MM.1S (cell line): Measurements from ENCODE around the gene USO1.

Source experiments
- CTCF ChIP-seq: fragments of 300-600 bp; sonication (generic); IDR thresholded peaks from 2 replicates; pipeline ENCODE4 v1.5.1; 2016; ENCODE audit warnings: antibody characterized with exemption, low read length, mixed read lengths
- EZH2 ChIP-seq: fragments of 300-600 bp; sonication (generic); optimal IDR thresholded peaks from 2 replicates; pipeline ENCODE3; 2017; ENCODE audit warnings: low read depth, mild to moderate bottlenecking, antibody characterized with exemption, low read length, mixed read lengths

GRCh38 chr4:75834095-75834771, 109.9 kb downstream of the USO1 start:
- TF ChIP-seq CTCF (no peak), EZH2 (no peak)
